CD14-positive monocyte (primary cell): Measurements from ENCODE around the gene MOCOS. TPM values are rescaled to one million over a fixed set of nuclear protein-coding genes. Genes with fewer than 3 reads are reported as not detected.

ENCODE experiments used
- DNase-seq, 3 donors: peaks; one replicate each; pipeline ENCODE4 v3.0.0-alpha.2; 2011 to 2022
- H2AFZ ChIP-seq: 2 replicates; pipeline ENCODE4 v1.6.0; 2012; ENCODE audit warnings: mild to moderate bottlenecking, low read depth, low read length, inconsistent platforms; ENCODE audit not compliant: insufficient read depth, poor library complexity, severe bottlenecking
- H3K27ac ChIP-seq, 2 donors: 1 replicate in 1 of 2; 2 replicates in 1 of 2; pipeline ENCODE4 v1.5.1; 2012 to 2013; ENCODE audit warnings: low read length in 2 of 2, control low read depth in 1 of 2, inconsistent platforms in 1 of 2, low read depth in 1 of 2, mild to moderate bottlenecking in 1 of 2
- H3K27me3 ChIP-seq, 2 donors: one replicate each; pipeline versions ENCODE4 v1.6.0 to v1.6.1; 2011 to 2013; ENCODE audit warnings: low read length in 2 of 2; ENCODE audit not compliant: control insufficient read depth in 2 of 2, insufficient read depth in 2 of 2
- H3K36me3 ChIP-seq, 2 donors: replicated peaks in 1 of 2; 1 replicate in 1 of 2; 2 replicates in 1 of 2; pipeline versions ENCODE4 v1.5.1 to v1.6.1; 2012 to 2013; ENCODE audit warnings: low read length in 2 of 2, control low read depth in 1 of 2, inconsistent platforms in 1 of 2, mild to moderate bottlenecking in 1 of 2; ENCODE audit not compliant: insufficient read depth in 2 of 2, control insufficient read depth in 1 of 2
- H3K4me1 ChIP-seq, 2 donors: 1 replicate in 1 of 2; 2 replicates in 1 of 2; pipeline versions ENCODE4 v1.5.1 to v1.6.1; 2012 to 2013; ENCODE audit warnings: low read length in 2 of 2, control low read depth in 1 of 2, inconsistent platforms in 1 of 2, mild to moderate bottlenecking in 1 of 2, moderate library complexity in 1 of 2; ENCODE audit not compliant: insufficient read depth in 2 of 2, control insufficient read depth in 1 of 2
- H3K4me2 ChIP-seq: replicated peaks from 2 replicates; pipeline ENCODE3; 2012; ENCODE audit warnings: low read length, moderate library complexity, mild to moderate bottlenecking; ENCODE audit not compliant: poor library complexity, severe bottlenecking; ENCODE audit errors: extremely low read depth
- H3K4me3 ChIP-seq, 3 experiments: fragments of 200-600 bp in 1 of 3; sonication (generic) in 1 of 3; replicated peaks in 1 of 3; 1 replicate in 2 of 3; 2 replicates in 1 of 3; pipeline ENCODE4 v1.5.1; 2011 to 2013; ENCODE audit warnings: low read length in 3 of 3, mild to moderate bottlenecking in 3 of 3, control low read depth in 2 of 3, low read depth in 2 of 3, inconsistent platforms in 1 of 3, moderate library complexity in 1 of 3
- H3K79me2 ChIP-seq: 2 replicates; pipeline ENCODE4 v1.6.0; 2012; ENCODE audit warnings: mild to moderate bottlenecking, control low read depth, inconsistent platforms, low read length, moderate library complexity; ENCODE audit not compliant: insufficient read depth
- H3K9ac ChIP-seq: 2 replicates; pipeline ENCODE4 v1.6.0; 2017; ENCODE audit warnings: low read length, mild to moderate bottlenecking; ENCODE audit not compliant: insufficient read depth, poor library complexity, severe bottlenecking
- H3K9me3 ChIP-seq, 2 donors: replicated peaks in 1 of 2; 1 replicate in 1 of 2; 2 replicates in 1 of 2; pipeline versions ENCODE4 v1.5.1 to v1.6.1; 2012 to 2013; ENCODE audit warnings: low read length in 2 of 2, control low read depth in 1 of 2; ENCODE audit not compliant: control insufficient read depth in 1 of 2, insufficient read depth in 1 of 2
- H4K20me1 ChIP-seq: 2 replicates; pipeline ENCODE4 v1.6.0; 2012; ENCODE audit warnings: mild to moderate bottlenecking, low read length, control low read depth, moderate library complexity; ENCODE audit not compliant: insufficient read depth
- H3K27ac Mint-ChIP-seq, 7 donors: one replicate each; pipeline ENCODE4 v1.8.0; 2020; ENCODE audit warnings: mild to moderate bottlenecking in 7 of 7, mixed read lengths in 7 of 7, moderate library complexity in 6 of 7, inconsistent platforms in 2 of 7
- H3K27me3 Mint-ChIP-seq, 3 donors: one replicate each; pipeline ENCODE4 v1.8.0; 2021 to 2022; ENCODE audit warnings: low read depth in 3 of 3, mild to moderate bottlenecking in 3 of 3, mixed read lengths in 3 of 3, moderate library complexity in 3 of 3, inconsistent platforms in 1 of 3
- H3K36me3 Mint-ChIP-seq, 2 donors: one replicate each; pipeline ENCODE4 v1.8.0; 2020; ENCODE audit warnings: mixed read lengths in 2 of 2, inconsistent platforms in 1 of 2, mild to moderate bottlenecking in 1 of 2
- H3K4me1 Mint-ChIP-seq: one replicate; pipeline ENCODE4 v1.8.0; 2020; ENCODE audit warnings: mild to moderate bottlenecking, mixed read lengths
- H3K4me3 Mint-ChIP-seq, 2 donors: one replicate each; pipeline ENCODE4 v1.8.0; 2020; ENCODE audit warnings: mild to moderate bottlenecking in 2 of 2, mixed read lengths in 2 of 2, moderate library complexity in 1 of 2
- H3K9me3 Mint-ChIP-seq, 7 donors: one replicate each; pipeline ENCODE4 v1.8.0; 2020 to 2022; ENCODE audit warnings: mixed read lengths in 7 of 7, mild to moderate bottlenecking in 6 of 7, moderate library complexity in 6 of 7, inconsistent platforms in 2 of 7
- WGBS: methylation state at CpG from one replicate; pipeline ENCODE4 v1.1.5; 2013; ENCODE audit warnings: missing lambda C conversion rate; ENCODE audit not compliant: insufficient coverage; 5-methylcytosine and 5-hydroxymethylcytosine counted together
- intact Hi-C, 2 donors: fragments of 100-400 bp; cut with micrococcal nuclease; formaldehyde crosslinking; loops; one replicate each; pipeline versions ENCODE4 v1.15.0 to v1.15.1; 2023
- polyA plus RNA-seq, 3 donors: library from polyadenylated mRNA; depleted of rRNA in 1 of 3; unstranded in 2 of 3; stranded (reverse) in 1 of 3; fragments of 300-500 nt in 2 of 3; fragments of >200 nt in 1 of 3; fragmentation: Illumina TruSeq in 2 of 3; gene quantifications; 1 replicate in 2 of 3; 2 replicates in 1 of 3; pipeline ENCODE4 v1.2.3, GENCODE V29; 2012 to 2021
- TF ChIP-seq, protein P1 (sequence below): fragments of 200-600 bp; IDR thresholded peaks from one replicate; pipeline ENCODE4 v1.8.0; 2022; ENCODE audit warnings: antibody characterized with exemption, mild to moderate bottlenecking

Gene MOCOS
- polyA plus RNA-seq, 3 donors, result 0.03 to 0.05 TPM; not detected in 1

DNA sequence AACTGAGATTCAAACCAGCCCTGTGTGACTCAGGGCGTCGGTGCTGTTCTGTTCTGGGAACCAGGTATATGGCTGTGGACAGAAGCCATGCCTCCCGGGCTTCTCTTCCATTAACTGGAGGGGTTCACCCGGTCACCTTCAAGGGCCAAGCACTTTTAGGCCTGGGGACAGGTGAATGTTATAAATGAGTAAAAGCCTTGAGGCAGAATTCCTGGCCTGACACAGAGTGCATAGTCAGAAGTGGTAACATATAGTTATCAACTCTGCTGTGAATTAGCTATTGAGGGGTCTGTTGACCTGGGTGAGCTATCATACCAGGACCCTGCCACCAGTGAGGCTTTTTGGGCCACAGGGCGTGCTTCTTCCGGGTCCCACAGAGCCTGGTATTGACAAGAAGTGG, 112.9 kb downstream of the MOCOS start:
- Histone ChIP-seq H2AFZ (no peak overlapping the region), H3K79me2 (no peaks in the 10 kb centered on the region), H3K9me3 (peaks cover 0 to 14% of the 10 kb centered on the region in 2 donors), H3K4me3 (no peak overlapping the region), H3K9ac (no peak overlapping the region), H3K27me3 (peaks cover 59 to 73% of the 10 kb centered on the region in 2 donors), H3K27ac (no peak overlapping the region), H4K20me1 (no peaks in the 10 kb centered on the region), H3K4me1 (peaks cover 0 to 12% of the 10 kb centered on the region in 2 donors), H3K4me2 (no peak overlapping the region), H3K36me3 (no peaks in the 10 kb centered on the region)
- no peak overlapping the region for H3K4me3 Mint-ChIP-seq
- H3K4me1 Mint-ChIP-seq, result no peaks in the 10 kb centered on the region
- no peak for DNase-seq
- no peak overlapping the region for H3K27ac Mint-ChIP-seq
- H3K27me3 Mint-ChIP-seq, result peaks cover 34 to 62% (median 39%) of the 10 kb centered on the region in 3 donors
- intact Hi-C loops, result no loop called here
- H3K9me3 Mint-ChIP-seq, result peaks cover 0 to 4% (median 0%) of the 10 kb centered on the region in 7 donors
- H3K36me3 Mint-ChIP-seq, result no peaks in the 10 kb centered on the region
- WGBS, result 100% methylated on average over 5 of the region's 6 CpGs
- TF ChIP-seq, protein P1, sequence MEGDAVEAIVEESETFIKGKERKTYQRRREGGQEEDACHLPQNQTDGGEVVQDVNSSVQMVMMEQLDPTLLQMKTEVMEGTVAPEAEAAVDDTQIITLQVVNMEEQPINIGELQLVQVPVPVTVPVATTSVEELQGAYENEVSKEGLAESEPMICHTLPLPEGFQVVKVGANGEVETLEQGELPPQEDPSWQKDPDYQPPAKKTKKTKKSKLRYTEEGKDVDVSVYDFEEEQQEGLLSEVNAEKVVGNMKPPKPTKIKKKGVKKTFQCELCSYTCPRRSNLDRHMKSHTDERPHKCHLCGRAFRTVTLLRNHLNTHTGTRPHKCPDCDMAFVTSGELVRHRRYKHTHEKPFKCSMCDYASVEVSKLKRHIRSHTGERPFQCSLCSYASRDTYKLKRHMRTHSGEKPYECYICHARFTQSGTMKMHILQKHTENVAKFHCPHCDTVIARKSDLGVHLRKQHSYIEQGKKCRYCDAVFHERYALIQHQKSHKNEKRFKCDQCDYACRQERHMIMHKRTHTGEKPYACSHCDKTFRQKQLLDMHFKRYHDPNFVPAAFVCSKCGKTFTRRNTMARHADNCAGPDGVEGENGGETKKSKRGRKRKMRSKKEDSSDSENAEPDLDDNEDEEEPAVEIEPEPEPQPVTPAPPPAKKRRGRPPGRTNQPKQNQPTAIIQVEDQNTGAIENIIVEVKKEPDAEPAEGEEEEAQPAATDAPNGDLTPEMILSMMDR, result no peak

DNA sequence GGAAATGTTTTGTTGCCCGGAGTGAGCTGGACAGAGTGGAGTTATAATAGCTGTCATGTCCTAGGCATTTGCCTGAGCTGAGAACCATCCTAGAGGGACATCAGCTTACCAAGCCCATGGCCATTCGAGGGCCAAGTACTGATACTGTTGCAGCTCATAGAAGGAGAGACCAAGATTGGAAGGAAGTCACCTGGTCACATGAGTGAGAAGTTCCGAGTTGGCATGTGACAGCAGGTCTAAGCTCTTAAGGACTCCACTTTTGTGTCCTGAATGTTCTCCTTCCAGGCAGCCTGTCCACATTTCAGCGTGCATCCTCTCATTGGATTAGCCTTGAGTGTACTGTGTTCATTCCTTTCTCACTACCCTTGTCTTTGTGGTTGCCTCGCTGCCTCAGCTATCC, 114.6 kb downstream of the MOCOS start:
- Mint-ChIP-seq H3K36me3 (no peaks in the 10 kb centered on the region), H3K4me1 (no peaks in the 10 kb centered on the region), H3K9me3 (peaks cover 0 to 4% (median 0%) of the 10 kb centered on the region in 7 donors), H3K27me3 (peaks cover 37 to 73% (median 46%) of the 10 kb centered on the region in 3 donors), H3K4me3 (no peak overlapping the region), H3K27ac (no peak overlapping the region)
- Histone ChIP-seq H3K27ac (no peak overlapping the region), H3K4me2 (no peak overlapping the region), H3K79me2 (no peaks in the 10 kb centered on the region), H2AFZ (no peak overlapping the region), H3K4me3 (no peak overlapping the region), H3K4me1 (peaks cover 0 to 7% of the 10 kb centered on the region in 2 donors), H3K27me3 (peaks cover 46 to 58% of the 10 kb centered on the region in 2 donors), H3K36me3 (no peaks in the 10 kb centered on the region), H3K9me3 (peaks cover 0 to 10% of the 10 kb centered on the region in 2 donors), H4K20me1 (no peaks in the 10 kb centered on the region), H3K9ac (no peak overlapping the region)
- TF ChIP-seq, protein P1, result no peak
- intact Hi-C loops, result no loop called here
- DNase-seq, result no peak
- WGBS, result 74% methylated on average over 4 of the region's 5 CpGs
